Measurements from ENCODE around the gene COL1A1.

GRCh38 chr17:50144845-50145531 is 56.4 kb downstream of the COL1A1 start:
- TF ChIP-seq CTCF (IDR thresholded peaks at IDR 0.05; ENCODE audit: poor library complexity) (no peak), EZH2 (IDR thresholded peaks at IDR 0.05; ENCODE audit: borderline replicate concordance) (no peak), EZH2phosphoT487 (IDR thresholded peaks at IDR 0.05; ENCODE audit: low read depth, severe bottlenecking, unreplicated experiment) (no peak)

Data from hepatocyte (in vitro differentiated cells).